NB4 (cell line): ENCODE data around the gene THSD7A.

ENCODE experiments used
- CTCF ChIP-seq: IDR thresholded peaks from one replicate; pipeline ENCODE4 v1.5.1; 2012; ENCODE audit warnings: low read depth, low read length
- MYC ChIP-seq: IDR thresholded peaks from 2 replicates; pipeline ENCODE4 v1.6.1; 2011; ENCODE audit warnings: low read depth, low read length
- POLR2A ChIP-seq: IDR thresholded peaks from 2 replicates; pipeline ENCODE4 v1.6.1; 2011; ENCODE audit warnings: mild to moderate bottlenecking; ENCODE audit not compliant: insufficient read length; ENCODE audit errors: extremely low read depth

GRCh38 chr7:11757153-11757552, 74.8 kb downstream of the THSD7A start:
- TF ChIP-seq CTCF (no peak), POLR2A (no peak), MYC (no peak)
